ENCODE measurements around the gene COL18A1. TPM values are rescaled to one million over a fixed set of nuclear protein-coding genes. Genes with fewer than 3 reads are reported as not detected.
"Not testable (repeated sequence)": the region's sequence is repeated elsewhere in the genome, so short reads cannot be mapped to it uniquely, and the experiment has no call there.

The COL18A1 gene
- total RNA-seq, 1 donor from 2014 or later: 302 TPM

DNA sequence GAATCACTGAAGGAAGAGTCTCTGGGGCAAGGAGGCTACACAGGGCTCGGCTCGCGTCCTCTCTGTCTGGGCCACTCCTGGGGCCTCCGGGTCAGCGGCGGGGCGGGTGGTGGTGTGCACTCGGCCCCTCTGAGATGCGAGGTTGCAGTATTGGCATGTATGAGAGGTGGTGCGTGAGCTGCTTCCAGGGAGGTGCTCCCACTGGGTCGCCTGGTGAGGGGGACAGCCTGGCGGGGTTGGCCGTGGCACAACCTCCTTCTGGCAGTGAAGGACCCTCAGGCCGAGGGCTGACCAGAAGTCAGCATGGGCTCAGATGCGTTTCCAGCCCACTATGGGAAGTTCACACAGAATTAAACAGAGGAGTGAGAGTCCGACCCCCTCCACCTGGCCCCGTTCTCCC, 38.5 kb upstream of the COL18A1 start:
- H3K27me3 Mint-ChIP-seq (ENCODE audit: low read depth): no peaks in the 10 kb centered on the region
- no peaks in the 10 kb centered on the region for H3K36me3 Mint-ChIP-seq
- no peaks in the 10 kb centered on the region for H3K9me3 Mint-ChIP-seq
- H3K27ac Mint-ChIP-seq: peak overlapping the region; percentile 79
- no peak overlapping the region for H3K4me3 Mint-ChIP-seq
- no peak for DNase-seq (ENCODE audit: low spot score in 2 of 2, unreplicated experiment in 2 of 2)
- TF ChIP-seq, protein P1, sequence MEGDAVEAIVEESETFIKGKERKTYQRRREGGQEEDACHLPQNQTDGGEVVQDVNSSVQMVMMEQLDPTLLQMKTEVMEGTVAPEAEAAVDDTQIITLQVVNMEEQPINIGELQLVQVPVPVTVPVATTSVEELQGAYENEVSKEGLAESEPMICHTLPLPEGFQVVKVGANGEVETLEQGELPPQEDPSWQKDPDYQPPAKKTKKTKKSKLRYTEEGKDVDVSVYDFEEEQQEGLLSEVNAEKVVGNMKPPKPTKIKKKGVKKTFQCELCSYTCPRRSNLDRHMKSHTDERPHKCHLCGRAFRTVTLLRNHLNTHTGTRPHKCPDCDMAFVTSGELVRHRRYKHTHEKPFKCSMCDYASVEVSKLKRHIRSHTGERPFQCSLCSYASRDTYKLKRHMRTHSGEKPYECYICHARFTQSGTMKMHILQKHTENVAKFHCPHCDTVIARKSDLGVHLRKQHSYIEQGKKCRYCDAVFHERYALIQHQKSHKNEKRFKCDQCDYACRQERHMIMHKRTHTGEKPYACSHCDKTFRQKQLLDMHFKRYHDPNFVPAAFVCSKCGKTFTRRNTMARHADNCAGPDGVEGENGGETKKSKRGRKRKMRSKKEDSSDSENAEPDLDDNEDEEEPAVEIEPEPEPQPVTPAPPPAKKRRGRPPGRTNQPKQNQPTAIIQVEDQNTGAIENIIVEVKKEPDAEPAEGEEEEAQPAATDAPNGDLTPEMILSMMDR (IDR thresholded peaks at IDR 0.05; ENCODE audit: unreplicated experiment): no peak
- peaks cover 40% of the 10 kb centered on the region for H3K4me1 Mint-ChIP-seq

DNA sequence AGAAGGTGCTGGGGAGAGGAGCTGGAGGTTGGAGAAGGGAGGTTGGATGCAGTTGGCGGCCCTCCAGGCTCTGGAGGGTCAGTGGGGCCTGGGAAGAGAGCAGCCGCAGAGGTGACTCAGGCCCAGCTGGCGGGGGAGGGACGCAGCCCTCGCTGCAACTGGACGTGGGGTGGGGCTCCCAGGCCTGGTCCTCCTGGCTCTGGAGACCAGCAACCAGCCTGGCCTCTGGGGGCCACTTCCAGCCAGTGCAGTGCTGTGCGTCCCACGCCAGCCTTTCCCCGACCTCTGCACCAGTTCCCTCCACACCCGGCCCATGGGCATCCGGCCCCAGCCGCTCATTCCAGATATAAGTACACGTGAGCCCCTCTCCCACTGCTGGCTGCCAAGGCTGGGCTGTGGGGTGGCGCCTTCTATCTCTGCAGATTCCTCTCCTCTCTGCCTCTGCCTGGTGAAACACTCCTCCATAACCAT, 38.0 kb upstream of the COL18A1 start:
- Mint-ChIP-seq H3K9me3 (no peaks in the 10 kb centered on the region), H3K4me3 (no peak overlapping the region), H3K27ac (peak overlapping the region; percentile 56), H3K36me3 (no peaks in the 10 kb centered on the region), H3K27me3 (ENCODE audit: low read depth) (no peaks in the 10 kb centered on the region), H3K4me1 (peaks cover 35% of the 10 kb centered on the region)
- TF ChIP-seq, protein P1 (IDR thresholded peaks at IDR 0.05; ENCODE audit: unreplicated experiment): no peak
- no peak for DNase-seq (ENCODE audit: low spot score in 2 of 2, unreplicated experiment in 2 of 2)

DNA sequence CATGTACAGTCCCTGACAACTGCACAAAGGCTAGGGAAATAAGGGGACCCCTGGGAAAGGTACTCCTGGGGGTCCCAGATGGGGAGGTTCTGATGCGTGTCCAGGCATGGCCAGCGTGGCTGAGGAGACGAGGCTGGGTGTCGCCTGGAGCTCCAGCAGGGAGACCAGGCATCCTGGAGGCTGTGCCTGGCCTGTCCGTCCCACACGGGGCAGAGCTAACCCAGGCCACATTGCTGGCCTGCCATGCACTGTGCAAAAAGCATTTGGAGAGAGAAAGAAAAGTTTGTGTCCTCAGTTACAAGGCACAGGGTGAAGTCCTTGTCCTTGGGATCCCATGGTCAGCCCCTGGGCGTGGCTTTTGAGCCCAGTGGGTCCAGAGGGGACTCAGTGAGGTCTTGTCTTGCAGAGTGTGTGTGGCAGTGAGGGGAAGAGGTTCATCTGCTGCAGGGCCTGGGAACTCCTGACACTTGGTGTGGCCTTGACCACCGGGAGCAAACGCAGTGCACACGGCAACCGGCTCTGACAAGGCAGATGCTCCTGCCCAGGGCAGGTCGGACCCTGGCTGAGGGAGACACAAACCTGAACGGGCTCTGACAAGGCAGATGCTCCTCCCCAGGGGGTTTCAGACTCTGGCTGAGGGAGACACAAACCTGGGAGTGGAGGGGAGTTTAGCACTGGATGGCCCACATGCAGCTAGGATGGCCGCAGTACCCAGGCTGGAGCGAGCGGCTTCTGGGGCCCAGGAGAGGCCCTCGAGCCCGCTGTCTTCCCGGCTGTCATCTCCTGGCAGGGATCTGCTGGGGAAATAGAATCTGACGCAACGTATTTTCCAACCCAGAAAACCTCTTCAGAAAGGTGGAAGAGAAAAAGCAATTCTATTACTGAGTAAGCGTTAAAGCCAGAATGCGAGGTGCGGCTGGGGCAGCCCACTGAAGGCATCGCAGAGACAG, 37.3 kb upstream of the COL18A1 start:
- Mint-ChIP-seq H3K9me3 (peaks cover 2% of the 10 kb centered on the region), H3K36me3 (no peaks in the 10 kb centered on the region), H3K27ac (peak overlapping the region; percentile 39), H3K4me1 (peaks cover 34% of the 10 kb centered on the region), H3K27me3 (ENCODE audit: low read depth) (no peaks in the 10 kb centered on the region), H3K4me3 (no peak overlapping the region)
- no peak for DNase-seq (ENCODE audit: low spot score in 2 of 2, unreplicated experiment in 2 of 2)
- TF ChIP-seq, protein P1 (IDR thresholded peaks at IDR 0.05; ENCODE audit: unreplicated experiment): no peak

DNA sequence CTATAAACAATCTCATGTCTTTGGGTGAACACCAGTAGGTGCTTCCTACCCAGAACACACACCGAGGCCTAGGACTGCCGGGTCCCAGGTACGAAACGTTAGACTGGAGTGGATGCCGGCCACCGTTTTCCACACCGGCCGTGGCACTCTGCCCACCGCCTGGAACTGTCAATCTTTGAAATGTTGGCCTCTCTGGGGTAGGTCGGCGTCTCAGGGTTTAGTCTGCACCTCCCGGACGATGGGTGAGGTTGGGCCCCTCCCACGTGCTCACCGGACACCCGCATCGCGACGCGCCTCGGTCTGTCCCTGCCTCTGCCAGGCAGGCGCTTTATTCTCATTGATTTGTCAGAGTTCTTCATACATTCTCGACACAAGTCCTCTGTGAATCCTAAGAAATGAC, 35.9 kb upstream of the COL18A1 start:
- not testable (repeated sequence) for H3K9me3 Mint-ChIP-seq; H3K27ac Mint-ChIP-seq; H3K36me3 Mint-ChIP-seq; DNase-seq (ENCODE audit: low spot score in 2 of 2, unreplicated experiment in 2 of 2); H3K4me3 Mint-ChIP-seq; H3K27me3 Mint-ChIP-seq (ENCODE audit: low read depth)
- peaks cover 31% of the 10 kb centered on the region for H3K4me1 Mint-ChIP-seq

DNA sequence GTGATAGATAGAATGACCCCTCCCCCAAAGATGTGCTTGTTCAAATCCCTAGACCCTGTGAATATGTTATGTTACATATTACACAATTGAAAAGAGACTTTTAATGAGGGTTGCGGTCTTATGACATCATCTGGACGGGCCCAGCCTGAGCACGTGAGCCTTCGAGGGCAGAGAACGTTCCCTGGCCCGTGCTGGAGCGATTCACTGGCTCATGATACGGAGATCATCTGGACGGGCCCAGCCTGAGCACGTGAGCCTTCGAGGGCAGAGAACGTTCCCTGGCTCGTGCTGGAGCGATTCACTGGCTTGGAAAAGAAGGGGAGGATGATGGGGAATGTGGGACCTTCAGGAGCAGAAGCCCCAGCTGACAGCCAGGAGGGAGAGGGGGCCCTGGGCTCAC, 34.4 kb upstream of the COL18A1 start:
- no peak overlapping the region for H3K4me3 Mint-ChIP-seq
- no peak overlapping the region for H3K27ac Mint-ChIP-seq
- H3K9me3 Mint-ChIP-seq: peaks cover 5% of the 10 kb centered on the region
- no peak for DNase-seq (ENCODE audit: low spot score in 2 of 2, unreplicated experiment in 2 of 2)
- TF ChIP-seq, protein P1 (IDR thresholded peaks at IDR 0.05; ENCODE audit: unreplicated experiment): no peak
- H3K4me1 Mint-ChIP-seq: peaks cover 21% of the 10 kb centered on the region
- H3K27me3 Mint-ChIP-seq (ENCODE audit: low read depth): no peaks in the 10 kb centered on the region
- H3K36me3 Mint-ChIP-seq: no peaks in the 10 kb centered on the region

DNA sequence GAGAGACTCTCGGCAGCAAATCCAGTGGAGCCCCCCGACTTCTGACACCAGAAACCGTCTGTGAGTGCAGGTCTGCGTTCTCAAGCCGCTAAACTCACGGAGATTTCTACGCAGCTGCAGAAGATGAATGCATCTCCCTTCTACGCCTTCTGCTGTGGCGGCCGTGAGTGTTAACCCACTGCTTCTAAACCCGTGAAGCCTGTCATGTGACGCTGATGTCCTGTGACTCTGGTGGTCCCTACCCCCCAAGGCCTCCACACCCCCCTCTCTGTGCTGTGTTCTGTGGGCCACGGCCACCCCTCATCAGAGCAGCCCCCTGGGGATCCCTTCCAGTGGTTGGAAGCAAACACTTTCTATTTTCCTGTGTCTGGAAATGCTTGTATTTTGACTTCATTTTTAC, 33.9 kb upstream of the COL18A1 start:
- TF ChIP-seq, protein P1 (IDR thresholded peaks at IDR 0.05; ENCODE audit: unreplicated experiment): no peak
- H3K4me3 Mint-ChIP-seq: no peak overlapping the region
- H3K27me3 Mint-ChIP-seq (ENCODE audit: low read depth): no peaks in the 10 kb centered on the region
- peaks cover 5% of the 10 kb centered on the region for H3K9me3 Mint-ChIP-seq
- H3K27ac Mint-ChIP-seq: no peak overlapping the region
- no peak for DNase-seq (ENCODE audit: low spot score in 2 of 2, unreplicated experiment in 2 of 2)
- no peaks in the 10 kb centered on the region for H3K36me3 Mint-ChIP-seq
- peaks cover 16% of the 10 kb centered on the region for H3K4me1 Mint-ChIP-seq

Data from mesothelial cell of epicardium (in vitro differentiated cells).